Lower leg skin (tissue), 3 donors: ENCODE results near the gene HAUS7.

Source experiments
- POLR2A ChIP-seq, 2 donors: fragments of 450-650 bp; IDR thresholded peaks; one replicate each; pipeline ENCODE4 v1.6.1; 2016 to 2017; ENCODE audit warnings: antibody characterized with exemption in 2 of 2, mild to moderate bottlenecking in 1 of 2, moderate library complexity in 1 of 2
- TF ChIP-seq, protein P1 (sequence below), 3 donors: fragments of 450-650 bp; IDR thresholded peaks; one replicate each; pipeline ENCODE4 v1.5.1; 2016; ENCODE audit warnings: antibody characterized with exemption in 3 of 3, mild to moderate bottlenecking in 3 of 3, moderate library complexity in 2 of 3

DNA sequence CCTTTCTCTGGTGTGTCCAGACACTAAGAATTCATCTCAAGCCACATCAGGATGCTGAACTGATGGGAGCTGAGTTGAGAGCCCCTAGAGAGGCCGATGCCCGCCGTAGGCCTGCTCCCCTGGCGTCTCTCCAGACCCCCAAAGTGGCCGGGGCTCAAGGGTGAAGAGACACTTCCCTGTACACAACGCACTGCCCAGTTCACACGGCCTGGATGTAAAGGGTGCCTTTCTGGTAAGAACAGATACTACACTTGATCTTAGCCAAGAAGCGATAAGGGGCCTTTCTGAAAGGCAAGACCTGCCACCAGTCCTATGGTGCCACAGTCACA, 19.5 kb downstream of the HAUS7 start:
- TF ChIP-seq POLR2A (IDR thresholded peaks at IDR 0.05): no peak
- TF ChIP-seq, protein P1, sequence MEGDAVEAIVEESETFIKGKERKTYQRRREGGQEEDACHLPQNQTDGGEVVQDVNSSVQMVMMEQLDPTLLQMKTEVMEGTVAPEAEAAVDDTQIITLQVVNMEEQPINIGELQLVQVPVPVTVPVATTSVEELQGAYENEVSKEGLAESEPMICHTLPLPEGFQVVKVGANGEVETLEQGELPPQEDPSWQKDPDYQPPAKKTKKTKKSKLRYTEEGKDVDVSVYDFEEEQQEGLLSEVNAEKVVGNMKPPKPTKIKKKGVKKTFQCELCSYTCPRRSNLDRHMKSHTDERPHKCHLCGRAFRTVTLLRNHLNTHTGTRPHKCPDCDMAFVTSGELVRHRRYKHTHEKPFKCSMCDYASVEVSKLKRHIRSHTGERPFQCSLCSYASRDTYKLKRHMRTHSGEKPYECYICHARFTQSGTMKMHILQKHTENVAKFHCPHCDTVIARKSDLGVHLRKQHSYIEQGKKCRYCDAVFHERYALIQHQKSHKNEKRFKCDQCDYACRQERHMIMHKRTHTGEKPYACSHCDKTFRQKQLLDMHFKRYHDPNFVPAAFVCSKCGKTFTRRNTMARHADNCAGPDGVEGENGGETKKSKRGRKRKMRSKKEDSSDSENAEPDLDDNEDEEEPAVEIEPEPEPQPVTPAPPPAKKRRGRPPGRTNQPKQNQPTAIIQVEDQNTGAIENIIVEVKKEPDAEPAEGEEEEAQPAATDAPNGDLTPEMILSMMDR (IDR thresholded peaks at IDR 0.05): no peak
